Nucleus accumbens (tissue), 56 donors: Measurements from ENCODE around the gene ITPRIP.

Source experiments
- DNase-seq, 56 donors: peaks; one replicate each; lab custom pipeline; 2025; lab: John Stamatoyannopoulos, UW

ITPRIP gene

GRCh38 chr10:104311184-104311720 is 27.0 kb downstream of the ITPRIP start:
- no peak for DNase-seq

GRCh38 chr10:104309980-104310978 is 28.0 kb downstream of the ITPRIP start:
- peak in 1 of 56 donors; percentile 6 for DNase-seq

DNA sequence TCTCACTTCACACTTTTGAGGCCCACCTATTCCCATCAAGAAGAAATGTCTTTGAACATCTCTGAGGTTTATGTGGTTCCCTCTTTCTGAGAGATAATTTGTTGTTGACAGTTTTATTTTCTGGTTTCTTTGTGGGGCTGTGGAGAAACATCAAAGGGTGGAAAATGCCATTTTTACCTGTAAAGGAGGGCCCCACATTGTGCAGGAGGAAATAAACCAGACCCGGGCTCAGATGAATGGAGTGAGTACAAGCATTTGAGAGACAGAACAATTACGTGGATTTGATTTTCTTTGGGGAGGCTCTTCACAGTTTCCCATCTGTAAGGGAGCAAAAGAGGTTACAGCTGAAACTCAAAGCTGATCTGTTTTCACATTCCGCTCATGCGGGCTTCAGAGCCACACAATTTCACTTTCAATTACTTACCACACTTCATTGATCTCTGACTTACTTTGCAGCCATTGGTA is 29.8 kb downstream of the ITPRIP start:
- DNase-seq, result no peak

DNA sequence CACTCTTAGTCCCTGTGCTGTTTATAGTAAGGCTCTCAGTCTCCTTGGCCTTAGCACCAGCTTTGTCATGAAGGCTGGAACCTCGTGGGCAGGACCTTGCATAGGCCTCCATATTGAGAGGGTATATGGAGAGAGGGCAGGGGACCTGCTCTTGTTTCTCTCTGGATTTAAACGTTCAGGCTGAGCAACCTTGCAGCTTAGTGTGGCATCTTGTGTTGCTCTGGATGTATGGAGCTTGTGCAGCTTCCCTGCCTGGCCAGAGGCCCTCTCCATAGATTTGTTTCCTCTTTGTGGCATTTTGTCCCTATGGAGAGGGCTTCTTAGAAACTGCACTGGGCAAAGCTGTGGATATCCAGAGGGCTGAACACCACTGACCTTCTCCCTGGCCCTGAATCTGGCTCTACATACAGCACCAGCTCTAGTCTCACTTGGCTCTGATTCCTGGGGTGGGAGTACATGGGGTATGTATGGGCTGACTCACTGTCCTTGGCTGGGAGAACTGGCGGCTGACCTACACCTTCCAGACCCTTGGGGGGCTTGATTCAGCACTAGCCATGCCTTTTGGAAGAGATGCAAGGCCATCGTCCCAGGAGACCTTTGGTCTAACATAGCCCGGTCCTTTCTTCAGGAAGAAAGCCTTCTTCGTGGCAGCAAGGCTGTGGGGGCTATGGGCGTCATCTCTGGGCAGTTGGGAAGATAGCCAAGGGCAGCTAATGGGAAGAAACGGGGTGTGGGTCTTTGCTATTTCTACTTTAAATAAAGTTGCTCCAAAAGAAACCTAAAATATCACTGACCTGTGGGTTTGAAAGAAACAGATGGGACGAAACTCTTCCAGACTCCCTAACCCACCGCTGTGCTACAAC is 30.5 kb downstream of the ITPRIP start:
- DNase-seq, result no peak

GRCh38 chr10:104306897-104307296 is 31.4 kb downstream of the ITPRIP start:
- DNase-seq, result no peak

GRCh38 chr10:104304927-104305326 is 33.3 kb downstream of the ITPRIP start:
- DNase-seq, result no peak

GRCh38 chr10:104304356-104304745 is 33.9 kb downstream of the ITPRIP start:
- DNase-seq, result no peak

DNA sequence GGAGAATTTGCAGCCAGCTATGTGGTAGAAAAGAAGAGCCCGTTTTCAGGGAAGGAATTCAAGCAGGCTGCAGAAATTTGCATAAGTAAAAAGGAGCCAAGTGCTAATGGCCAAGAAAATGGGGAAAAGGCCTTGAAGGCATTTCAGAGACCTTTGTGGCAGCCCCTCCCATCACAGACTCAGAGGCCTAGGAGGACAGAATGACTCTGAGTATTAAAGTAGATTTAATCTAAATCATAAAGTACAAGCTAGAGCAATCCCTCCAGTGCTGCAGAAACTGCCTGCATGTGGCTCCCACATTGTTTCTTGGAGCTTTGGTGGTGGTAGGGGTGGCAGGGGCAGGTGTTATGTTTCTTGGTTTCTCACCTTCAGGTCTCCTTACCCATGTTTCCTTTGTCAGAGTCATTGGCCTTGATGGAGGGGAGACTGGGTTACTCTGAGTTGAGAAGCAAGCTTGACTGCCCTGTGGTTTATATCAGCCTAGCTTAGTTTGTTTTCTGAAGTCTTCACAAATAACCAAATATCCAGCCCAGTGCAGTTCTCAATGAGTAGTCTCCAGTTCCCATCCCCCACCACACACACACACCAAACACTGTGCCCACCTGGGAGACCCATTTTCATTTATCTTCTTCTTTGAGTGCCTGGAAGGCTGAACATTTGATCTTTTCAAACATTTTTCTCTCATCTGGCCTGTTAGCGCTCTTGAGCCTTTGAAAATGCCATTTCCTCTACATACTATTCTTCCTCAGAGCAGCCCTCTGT is 34.5 kb downstream of the ITPRIP start:
- no peak for DNase-seq

DNA sequence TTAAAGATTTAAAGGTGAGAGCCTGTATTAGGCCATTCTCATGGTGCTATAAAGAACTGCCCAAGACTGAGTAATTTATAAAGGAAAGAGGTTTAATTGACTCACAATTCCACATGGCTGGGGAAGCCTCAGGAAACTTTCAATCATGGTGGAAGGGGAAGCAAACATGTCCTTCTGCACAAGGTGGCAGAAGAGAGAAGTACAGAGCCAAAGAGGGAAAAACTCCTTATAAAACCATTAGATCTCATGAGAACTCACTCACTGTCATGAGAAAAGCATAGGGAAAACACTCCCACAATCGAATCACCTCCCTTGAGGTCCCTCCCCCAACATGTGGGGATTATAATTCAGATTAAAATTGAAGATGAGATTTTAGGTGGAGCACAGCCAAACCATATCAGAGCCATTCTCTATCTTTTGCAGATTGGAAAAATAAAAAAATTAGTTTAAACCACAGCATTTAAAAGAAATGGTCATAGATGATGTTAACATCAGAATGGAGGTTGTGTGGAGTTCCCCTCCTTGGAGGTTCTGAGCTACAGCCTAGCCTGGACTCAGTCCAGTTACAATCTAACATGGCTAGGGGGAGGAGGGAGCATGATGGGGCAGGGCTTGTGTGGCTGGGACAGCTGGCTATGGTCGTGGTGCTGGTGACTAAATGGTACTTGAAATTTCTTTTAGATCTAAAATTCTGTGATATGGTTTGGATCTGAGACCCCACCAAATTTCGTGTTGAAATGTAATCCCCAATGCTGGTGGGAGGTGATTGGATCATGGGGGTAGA is 36.2 kb downstream of the ITPRIP start:
- no peak for DNase-seq

GRCh38 chr10:104300736-104301292 is 37.5 kb downstream of the ITPRIP start:
- DNase-seq, result peak in 33 of 56 donors; percentile 9 to 72 (median 50)

GRCh38 chr10:104300002-104300735 is 38.1 kb downstream of the ITPRIP start:
- no peak for DNase-seq

DNA sequence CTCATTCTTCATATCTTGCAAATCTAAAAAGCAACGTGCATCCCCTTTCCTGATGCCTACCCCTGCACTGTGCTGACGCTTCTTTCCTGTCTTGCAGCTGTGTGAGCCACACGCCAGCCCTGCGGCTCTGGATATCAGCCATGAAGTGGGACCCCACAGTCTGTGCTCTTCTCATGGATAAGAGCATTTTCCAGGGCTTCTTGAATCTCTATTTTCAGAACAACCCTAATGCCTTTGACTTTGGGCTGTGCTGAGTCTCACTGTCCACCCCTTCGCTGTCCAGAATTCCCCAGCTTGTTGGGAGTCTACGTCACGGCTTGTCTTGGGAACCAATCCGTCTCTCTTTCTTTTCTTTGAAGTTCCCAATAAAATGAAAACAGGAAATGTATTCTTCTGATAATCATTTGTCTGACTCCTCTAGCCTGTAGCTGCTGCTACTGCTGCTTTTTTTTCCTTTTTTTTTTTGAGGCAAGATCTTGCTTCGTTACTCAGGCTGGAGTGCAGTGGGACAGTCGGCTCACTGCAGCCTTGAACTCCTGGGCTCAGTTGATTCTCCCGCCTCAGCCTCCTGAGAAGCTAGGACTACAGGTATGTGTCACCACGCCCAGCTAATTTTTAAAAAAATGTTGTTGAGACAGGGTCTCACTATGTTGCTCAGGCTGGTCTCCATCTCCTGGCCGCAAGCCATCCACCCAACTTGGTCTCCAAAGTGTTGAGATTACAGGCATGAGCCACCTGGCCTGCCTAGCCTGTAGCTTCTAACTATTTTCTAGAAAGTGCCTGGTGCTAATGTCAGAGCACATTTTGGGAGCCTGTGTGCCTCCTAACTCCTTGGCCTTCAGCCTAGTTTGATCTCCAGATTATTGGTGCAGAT is 39.0 kb downstream of the ITPRIP start:
- no peak for DNase-seq

DNA sequence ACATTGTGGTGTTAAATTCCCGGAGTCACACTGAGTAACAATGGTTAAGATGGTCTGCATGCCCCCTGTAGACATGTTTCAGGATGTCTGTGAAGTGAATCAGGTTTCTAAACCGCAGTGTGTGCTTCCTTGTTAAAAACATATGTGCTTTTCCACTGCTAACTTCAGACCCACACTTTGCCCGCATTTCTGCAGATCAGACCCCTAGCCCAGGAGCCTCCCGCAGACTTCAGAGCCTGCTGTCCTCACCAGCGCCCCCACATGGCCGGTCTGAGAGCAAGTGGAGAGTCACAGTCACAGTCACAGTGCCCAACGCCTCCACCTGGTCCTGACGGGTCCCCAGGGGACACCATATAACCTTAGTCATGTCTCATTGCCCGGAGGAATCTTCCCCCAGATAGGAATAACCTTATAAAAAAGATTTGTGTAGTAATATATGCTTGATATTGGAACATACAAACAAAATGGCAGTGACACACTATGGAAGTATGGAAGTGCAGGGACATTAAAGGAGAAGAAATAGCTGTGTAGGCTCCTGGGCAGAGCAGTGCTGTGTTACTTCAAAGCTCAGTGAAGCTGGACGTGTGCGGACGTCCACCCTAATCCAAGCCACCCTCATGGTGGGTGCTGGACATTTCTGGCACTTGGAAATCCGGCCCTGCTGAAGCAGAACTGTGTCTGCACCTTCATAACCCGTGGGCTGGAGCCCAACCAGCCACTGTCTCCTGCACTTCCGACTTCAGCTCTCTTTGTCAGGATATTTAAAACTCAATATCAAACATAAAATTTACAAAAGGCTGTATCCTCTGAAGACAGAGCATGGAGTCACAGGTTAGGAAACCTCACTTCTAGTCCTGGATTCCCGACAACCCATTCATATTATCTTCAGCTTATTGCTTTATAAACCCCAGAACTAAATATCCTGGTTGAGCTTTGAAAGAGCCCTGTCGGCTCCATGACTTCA is 40.3 kb downstream of the ITPRIP start:
- DNase-seq, result peak in 1 of 56 donors; percentile 15

- DNase-seq, result no peak
Observed at GRCh38 chr10:104296687-104297436, 41.4 kb downstream of the ITPRIP start.

GRCh38 chr10:104293781-104294321 is 44.4 kb downstream of the ITPRIP start:
- DNase-seq, result no peak
